Stimulated activated CD4-positive, alpha-beta T cell treated with anti-CD3 and anti-CD28 coated beads, Interleukin-1b, Interleukin-23, amount 100 ng/mL, for 24 hours (primary cell): ENCODE data around the gene SATB2.

ENCODE experiments used
- DNase-seq, 4 experiments: peaks; one replicate each; pipeline ENCODE4 v3.0.0-alpha.2; 2020; ENCODE audit warnings: low read depth in 4 of 4, low spot score in 1 of 4

SATB2 gene

DNA sequence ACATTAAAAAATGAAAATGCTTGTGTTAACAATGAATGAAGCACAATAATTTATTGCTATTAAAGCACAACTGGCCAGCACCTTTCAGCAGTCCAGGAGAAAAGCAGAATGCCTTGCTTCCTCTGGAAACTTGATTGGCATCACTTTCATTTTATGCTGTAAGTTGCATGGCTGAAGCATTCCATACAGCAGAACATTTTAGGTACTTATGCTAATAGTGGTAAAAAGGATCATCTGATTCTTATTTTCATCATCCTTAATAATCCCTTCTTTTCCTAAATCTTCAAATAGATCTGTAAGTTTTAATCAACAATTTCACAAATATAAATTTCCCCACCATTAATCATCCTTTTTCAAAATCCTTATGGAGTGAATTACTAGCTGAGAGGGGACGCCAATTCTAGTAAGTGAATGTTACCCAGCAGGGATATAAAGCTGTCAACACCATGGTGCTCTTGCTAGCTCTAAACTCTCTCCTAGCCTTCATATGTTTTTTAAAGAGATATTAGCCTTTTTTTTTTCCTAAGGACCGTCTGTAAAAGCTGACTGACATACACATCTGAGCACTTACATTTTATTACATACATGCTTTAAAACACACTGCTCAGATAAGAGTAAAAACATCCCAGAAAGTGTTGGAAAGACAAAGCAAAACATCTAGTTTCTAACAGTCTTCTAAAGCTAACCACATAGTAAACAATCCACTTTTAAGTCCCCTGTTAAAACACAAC is 5.3 kb downstream of the SATB2 start:
- DNase-seq = no peak

DNA sequence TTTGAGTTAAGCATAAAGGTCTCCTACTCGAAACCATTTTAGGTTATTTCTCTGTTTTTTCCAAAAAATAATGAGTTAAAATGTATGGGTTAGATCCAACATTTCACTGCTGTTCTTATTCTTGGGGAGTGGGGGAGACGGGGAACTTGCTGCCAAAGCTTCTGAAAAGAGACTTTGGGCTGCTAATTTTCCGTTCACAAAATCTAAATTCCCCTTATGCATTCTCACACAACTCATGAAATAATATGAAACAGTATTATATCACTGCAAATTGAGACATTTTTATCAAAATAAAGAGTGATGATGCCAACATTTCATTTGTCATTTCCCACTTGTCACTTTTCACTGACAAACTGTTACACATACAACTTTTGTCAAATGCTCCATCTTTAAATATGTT is 7.8 kb downstream of the SATB2 start:
- no peak for DNase-seq

DNA sequence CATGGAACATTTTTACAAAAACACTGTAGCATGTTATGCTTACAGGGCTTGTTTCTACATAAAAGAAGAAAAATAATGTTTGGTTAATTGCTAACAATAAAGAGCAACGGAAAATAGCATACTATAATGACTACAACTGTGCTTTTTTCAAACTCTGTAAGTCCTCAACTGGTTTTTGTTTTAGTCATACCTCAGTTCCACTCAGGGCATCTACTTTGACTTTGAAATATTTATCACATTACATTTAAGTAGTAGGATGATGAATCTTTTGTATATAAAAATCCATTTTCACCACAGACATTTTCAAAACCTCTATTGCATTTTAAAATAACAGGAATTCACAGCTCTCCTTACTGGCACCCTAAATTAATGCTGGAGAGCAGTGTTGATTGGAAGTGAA is 8.3 kb downstream of the SATB2 start:
- DNase-seq = no peak

DNA sequence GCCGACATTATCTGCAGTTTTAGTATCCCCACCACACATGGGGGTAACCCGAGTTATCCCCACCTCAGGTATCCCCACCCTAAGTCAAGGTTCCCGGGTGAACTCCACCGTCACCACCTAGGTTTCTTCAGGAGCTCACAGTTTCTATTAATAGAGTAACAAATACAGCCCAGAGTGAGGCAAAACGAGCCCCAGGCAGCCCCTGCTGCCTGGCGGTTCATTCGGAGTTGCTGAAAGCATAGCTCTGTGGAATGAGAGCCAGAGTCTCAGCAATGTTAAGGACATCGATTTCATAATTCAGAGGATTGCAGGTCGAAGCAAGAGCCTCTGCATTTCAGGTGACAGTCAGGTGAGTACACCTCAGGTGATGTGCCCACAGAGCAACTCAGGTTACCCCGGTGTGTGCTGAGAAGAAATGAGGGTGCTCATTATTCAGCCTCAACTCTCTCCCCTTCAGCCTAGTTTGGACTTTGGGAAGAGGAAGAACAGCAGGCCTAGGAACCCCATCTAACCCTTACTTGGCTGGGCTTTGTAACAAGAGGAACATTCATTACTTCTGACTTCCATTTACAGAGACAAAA is 10.7 kb downstream of the SATB2 start:
- DNase-seq = no peak

DNA sequence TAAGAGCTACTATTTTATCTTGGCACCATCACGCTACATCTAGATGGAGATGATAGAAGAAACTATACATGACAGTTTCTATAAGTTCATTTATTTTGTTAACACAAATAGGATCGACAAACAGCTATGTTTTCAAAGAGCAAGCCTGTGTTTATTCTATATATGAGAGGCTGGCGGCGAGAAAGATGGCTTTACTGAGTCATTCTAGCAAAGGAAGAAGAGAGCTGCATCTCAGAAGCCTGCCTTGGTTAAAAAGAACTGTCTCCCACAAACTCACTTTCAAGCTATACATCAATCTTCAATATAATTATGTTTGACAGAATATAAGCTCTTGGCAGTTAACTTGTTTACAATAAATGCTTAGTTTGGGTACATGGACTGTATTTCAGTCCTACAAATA is 13.0 kb downstream of the SATB2 start:
- DNase-seq = no peak

DNA sequence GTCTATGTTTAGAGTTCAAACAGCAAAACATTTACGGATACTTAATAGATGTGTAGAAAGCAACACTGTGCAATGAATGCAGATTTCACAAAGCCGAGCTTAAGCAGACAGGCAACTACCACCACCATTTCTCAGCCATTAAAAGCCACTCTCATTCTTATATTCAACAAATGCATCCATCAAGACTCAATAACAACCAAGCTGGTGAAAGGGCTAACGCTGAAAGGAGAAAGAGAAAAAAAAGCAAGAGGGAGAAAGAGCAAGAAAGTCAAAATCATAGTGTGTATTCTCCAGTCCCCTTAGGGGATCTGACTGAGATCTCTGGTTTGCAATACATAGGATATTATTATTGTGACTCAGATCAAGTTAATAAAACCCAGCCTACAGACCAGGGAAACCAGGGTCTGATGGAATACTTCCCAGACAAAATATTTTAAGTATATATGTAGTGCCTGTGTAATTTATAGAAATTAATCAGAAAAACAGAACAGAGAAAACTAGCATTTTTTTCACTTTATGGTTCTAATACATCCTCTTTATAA is 14.1 kb downstream of the SATB2 start:
- DNase-seq = no peak

DNA sequence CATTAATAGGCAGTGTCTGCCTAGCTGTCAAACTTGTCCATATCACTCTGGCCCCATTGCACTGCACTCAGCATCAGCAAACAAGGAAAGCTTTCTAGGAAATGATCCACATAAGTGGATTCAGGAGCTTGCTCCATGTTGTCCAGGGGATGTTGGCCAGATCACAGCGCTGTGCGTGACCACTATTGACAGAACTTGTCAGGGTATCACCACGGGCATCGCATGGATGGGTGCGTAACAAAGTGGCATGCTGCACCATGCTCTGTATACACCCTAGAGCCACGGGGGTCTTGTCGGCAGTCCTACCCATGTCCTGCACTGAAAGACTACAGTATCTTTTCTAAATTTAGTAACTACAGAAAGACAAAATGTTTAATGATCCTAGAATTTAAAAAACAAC is 15.6 kb downstream of the SATB2 start:
- no peak for DNase-seq

DNA sequence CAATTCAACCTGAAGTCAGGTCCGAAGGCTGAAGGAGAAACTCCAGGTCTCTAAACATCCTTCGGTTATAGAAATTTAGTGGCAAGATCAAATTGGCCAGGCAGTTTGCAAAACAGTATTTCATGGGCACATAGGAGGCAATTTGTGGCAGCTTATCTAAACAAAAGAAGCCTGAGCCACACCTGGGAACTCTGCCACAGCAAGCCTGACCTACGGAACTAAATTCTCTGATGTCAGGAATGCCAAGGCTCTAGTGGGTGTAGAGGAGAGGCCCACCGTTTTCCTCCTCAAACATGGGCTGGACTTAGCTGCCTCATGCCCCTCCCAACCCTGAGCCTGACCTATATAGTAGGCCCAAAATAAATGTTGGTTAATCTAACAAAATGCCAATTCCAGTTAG is 16.0 kb downstream of the SATB2 start:
- no peak for DNase-seq

DNA sequence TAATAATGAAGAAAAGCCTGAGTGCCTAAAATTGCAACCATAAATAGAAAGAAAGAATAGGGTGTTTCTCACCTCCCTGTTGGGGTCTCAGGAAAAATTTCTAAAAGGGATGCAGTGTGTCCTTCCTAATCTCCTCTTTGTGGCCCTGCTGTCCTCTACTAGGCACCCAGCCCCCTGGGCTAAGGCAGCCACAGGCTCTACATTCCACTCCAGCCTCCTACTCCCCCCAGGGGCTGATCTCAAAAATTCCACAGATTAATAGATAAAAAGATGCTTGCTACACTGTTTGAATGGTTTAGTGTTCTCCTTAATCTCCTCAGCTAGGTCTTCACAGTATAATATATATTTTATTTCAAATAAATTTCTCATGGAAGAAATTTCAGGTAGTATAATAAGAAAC is 17.6 kb downstream of the SATB2 start:
- DNase-seq = no peak

DNA sequence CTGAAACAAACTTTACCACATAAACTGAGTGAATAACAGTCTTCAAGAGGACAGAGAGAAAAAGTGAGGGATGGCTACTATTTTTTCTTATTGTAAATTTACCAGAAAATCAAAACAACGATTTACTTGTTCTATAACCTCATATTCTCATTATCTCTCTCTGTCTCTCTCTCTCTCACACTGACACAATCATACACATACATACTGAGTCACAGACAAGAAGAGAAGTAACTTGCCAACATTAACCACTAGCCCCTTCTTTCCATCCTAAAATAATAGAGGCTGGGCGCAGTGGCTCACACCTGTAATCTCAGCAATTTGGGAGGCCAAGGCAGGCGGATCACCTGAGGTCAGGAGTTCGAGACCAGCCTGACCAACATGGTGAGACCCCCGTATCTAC is 18.2 kb downstream of the SATB2 start:
- DNase-seq = no peak

DNA sequence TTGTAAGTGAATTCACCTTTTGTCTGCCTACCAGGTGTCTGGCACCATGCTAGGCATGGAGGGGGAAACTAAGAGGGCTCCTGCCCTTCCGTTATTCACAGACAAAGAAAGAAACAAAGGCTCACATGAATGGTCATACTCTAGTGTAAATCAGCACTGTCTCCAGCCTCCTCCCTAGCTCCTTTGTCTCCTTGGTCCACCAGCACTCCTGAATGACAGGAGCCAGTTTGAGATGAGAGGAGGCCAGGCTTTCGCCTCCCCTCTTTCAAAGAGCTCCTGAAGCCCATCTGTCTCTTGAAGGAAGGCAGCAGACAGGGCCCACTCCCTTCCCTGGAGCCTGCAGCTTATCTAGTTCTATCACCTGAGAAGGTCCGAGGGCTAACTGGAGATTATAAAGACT is 18.7 kb downstream of the SATB2 start:
- DNase-seq = no peak

DNA sequence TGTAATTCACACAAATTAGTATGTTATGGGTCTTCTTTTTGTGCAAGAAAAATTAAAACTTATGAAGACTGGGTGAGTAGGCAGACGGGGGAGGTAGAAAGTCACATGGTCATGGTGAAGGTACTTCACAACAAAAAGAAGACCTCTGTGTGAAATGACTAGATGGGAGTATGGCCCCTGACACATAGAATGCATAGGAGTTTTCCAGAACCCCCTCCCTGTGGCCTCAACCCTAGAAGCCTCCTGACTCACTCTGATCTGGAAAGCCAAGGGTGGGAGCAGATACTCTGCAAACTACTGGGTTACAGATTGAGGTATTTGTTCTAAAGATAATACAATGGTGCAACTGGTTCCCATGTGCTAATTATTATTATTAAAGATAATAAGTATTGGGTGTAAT is 23.2 kb downstream of the SATB2 start:
- no peak for DNase-seq

DNA sequence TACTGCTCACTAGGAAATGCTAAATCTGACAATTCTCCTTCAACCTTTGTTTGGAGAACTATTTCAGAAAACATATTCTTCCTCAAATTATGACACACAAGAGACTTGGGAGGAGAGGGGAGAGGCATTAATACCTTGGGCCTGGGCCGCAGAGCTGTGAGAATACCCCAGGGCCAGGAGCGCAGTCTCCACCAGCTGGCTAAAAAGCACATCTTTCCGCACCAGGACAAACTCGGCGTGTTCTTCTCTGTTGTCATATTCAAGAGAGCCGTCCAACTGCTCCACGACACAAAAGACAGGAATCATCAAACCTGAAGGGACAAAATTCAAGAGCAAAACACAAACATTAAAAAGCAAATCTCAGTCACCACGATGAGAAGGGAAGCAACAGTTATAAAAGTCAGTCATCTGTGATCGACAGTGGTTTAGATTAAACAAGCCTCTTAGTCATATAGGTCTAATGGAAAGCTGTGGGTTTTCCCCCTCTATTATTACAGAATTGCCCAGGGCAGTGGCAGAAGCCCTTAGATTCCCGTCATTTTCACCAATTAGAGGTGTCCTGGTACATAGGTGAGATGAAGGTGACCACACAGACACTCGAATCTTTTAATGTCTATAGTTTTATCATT is 24.4 kb downstream of the SATB2 start:
- no peak for DNase-seq

DNA sequence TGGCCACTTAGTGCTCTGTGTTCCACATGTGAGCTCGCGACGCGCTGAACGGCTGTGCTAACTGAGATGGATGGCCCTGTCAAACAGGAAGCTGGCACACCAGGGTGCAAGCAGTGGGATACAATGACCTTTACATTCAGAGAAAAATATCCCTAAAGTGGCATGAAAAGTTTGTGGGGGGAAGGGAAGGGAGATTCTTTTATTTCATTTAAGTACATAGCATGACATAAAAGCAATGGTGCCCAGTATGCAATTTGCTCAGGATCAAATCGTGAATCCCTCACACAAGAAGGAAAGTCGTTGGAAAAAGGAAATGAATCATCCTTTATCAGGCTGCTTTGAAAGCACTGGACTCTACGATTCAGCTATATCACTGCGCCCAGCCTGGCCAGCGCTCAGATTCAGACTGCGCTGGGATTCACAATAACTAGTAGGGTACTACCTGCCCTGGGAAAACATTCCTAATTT is 26.0 kb downstream of the SATB2 start:
- no peak for DNase-seq

DNA sequence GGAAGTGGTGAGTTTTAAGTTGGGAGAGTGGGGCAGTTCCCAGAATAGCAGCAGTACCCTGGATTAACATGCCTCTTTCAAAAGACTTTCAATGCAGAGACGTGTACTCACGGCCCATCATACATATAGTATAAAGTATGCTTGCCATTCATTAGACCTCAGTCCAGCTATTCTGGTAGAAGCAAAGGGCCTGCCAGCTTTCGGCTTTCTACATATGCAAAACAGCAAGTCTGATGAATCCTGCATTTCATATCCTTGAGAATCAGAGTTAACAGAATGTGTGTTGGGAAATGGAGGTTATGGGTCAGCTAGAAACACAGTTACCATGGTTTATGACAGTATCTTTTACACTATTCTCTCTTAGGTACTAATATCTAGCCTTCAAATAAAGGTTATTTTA is 27.5 kb downstream of the SATB2 start:
- DNase-seq = no peak

DNA sequence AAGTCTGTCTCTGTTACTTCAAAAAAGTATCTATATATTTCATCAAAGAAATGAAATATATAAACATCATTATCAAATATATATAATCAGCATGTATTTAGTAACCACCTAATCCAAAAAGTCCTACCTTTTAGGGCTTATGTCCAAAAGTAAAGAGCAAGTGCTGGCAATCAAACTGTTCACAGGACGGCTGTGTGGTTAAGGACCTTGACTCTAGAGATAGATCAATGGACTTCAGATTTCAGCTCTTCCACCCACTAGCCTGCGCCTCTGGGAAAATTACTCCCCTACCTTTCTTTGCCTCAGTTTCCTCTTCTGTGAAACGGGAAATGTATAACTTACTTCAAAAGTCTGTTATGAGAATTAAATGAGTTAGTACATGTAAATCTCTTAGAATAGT is 29.4 kb downstream of the SATB2 start:
- no peak for DNase-seq

DNA sequence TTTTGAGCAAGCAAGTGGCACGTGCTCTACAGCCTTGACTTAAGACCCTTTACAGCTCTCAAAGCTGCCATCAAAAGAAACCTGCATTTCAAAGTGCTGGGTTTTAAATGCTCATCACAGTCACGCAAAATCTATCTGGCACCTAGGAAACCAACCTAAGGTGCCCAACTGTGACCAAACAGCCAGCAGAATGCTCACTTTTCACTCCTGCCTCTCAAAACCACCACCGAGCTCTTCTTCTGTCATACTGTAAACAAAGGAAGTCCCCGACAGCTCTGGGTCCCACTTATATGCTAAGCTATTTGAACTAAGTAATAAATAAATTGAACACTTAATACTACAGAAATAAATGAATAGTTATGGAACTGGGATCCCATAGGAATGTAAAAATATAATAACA is 33.6 kb downstream of the SATB2 start:
- no peak for DNase-seq

DNA sequence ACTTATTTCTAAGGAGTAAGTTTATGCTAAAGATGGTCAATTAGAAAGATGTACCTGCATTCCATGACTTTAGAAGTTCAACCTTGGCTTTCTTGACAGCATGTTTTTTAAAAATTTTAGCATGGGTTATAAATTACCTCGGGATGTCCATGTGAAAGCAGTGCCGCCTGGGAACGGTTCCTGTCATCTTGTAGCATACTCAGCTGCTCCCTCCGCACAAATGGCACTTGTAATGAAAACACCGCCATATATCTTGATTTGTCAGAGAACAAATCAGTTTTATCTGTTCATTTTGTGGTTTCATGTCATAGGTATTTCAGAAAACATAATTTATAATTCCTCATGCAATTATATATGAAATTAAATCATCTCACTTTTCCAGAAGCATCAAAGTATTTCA is 38.3 kb downstream of the SATB2 start:
- no peak for DNase-seq

DNA sequence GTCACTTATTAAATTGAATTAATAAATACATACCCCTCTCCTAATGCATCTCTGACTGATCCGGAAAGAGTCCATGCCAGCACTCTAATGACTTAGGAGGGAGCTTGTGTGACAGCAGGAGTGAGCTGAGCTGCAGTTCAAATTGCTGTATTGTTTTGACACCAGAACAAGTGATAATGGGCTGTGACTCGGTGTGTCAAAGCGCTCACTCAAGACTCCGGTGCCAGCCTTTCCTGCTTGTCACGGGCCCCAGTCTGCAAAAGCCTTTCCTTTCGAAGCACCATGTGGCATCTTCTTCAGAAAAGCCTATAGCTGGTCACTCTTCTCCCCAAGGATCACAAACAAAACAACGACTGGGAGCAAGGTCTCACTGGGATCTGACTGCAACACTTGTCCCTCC is 43.3 kb downstream of the SATB2 start:
- DNase-seq = no peak

DNA sequence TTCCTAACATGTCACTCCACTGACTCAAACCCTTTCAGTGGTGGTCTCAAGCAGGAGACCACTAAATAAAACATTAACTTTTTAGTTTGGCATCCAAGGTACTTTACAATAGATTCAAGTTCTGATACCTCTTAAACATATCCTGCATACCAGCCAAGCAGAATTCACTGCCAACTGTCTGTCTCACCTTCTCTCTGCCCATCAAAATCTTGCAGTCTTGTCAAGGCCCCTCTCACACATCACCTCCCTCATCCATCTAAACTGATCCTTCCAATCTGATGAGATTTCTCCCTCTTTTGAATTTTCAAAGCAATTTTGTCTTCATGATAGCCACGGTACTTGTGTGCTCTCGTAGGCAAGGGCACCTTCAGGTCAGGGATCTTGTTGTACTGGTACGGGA is 43.7 kb downstream of the SATB2 start:
- DNase-seq = no peak

DNA sequence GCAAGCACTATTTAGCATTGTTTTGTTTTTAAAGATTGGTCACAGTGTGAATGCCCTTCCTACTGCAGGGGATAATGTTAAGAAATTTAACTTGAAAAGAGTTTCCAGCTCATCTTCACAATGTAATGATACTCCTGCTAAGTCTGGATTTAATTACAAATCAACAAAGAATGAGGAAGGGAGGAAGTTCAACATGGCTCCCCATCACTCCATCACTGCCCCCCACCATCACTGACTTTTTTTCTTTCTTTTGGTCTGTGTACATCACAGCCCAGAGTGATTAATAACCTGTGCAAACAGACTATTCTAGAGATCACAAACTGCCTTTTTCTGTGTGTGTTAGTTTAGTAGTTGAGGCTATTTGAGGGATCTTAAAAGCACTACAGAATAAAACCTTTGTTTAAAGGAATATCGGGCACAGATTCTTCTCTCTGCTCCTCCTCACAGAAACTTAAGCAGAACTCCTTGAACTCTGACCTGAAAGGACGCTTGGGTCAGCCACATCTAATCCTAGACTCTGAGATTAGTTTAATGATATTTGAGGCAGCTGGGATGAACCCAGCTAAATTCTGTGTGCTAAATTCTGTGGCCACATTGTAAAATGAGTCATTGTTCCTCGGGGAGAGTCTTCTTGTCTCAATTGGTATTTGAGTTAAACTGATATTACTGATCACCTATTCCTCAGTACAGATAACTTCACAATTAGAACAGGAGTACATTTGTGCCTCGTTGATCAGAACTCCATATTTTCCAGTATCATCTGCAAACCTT is 47.8 kb downstream of the SATB2 start:
- DNase-seq = no peak

DNA sequence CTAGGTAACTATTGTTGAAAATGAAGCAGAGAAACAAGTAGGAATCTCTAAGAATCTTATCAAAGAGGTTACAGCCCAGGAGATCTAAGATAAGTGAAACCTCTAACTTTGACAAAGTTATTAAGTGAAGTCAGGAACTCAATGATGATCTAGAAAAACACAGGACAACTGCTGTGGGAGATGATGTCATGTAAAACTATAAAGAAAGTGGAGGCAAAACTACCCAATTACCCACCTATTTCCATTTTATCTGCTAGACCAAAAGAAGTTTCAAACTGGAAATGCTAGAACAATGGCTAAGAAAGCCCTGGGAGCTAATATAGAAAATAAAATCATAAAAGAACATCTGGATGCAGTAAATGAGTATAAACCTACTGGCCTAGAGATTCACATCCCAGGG is 50.3 kb downstream of the SATB2 start:
- no peak for DNase-seq
